SU-DHL-6 (cell line): ENCODE data around the gene HIP1R.

ENCODE experiments used
- H2AFZ ChIP-seq: fragments of 200-600 bp; sonication (generic); 2 replicates; pipeline ENCODE4 v1.6.1; 2014; ENCODE audit warnings: low read depth, mild to moderate bottlenecking, moderate library complexity, mixed read lengths, antibody characterized with exemption, low read length; ENCODE audit not compliant: severe bottlenecking
- H3F3A ChIP-seq: fragments of 200-600 bp; shearing (Covaris generic); 2 replicates; pipeline ENCODE4 v1.6.0; 2016; ENCODE audit warnings: antibody characterized with exemption, mild to moderate bottlenecking; ENCODE audit not compliant: insufficient read depth
- H3K27ac ChIP-seq: fragments of 200-600 bp; sonication (generic); 2 replicates; pipeline ENCODE4 v1.5.1; 2016; ENCODE audit warnings: low read depth, mild to moderate bottlenecking, low read length, moderate library complexity, mixed read lengths
- H3K27me3 ChIP-seq: fragments of 200-600 bp; sonication (generic), shearing (Covaris generic); 2 replicates; pipeline ENCODE4 v1.6.0; 2014; ENCODE audit warnings: mild to moderate bottlenecking, low read length
- H3K36me3 ChIP-seq: fragments of 200-600 bp; sonication (generic); 2 replicates; pipeline ENCODE4 v1.6.1; 2014; ENCODE audit warnings: mild to moderate bottlenecking, low read length, mixed read lengths
- H3K4me2 ChIP-seq: fragments of 300-600, 200-600 bp; shearing (Covaris generic), sonication (generic); 2 replicates; pipeline ENCODE4 v1.6.0; 2014; ENCODE audit warnings: low read length, low read depth, mild to moderate bottlenecking; ENCODE audit not compliant: poor library complexity, severe bottlenecking
- H3K4me3 ChIP-seq: fragments of 200-600 bp; sonication (generic); 2 replicates; pipeline ENCODE4 v1.5.1; 2014; ENCODE audit warnings: antibody characterized with exemption, low read length, mild to moderate bottlenecking, mixed read lengths; ENCODE audit not compliant: insufficient read depth, poor library complexity, severe bottlenecking
- H3K79me2 ChIP-seq: fragments of 200-600 bp; sonication (generic); 2 replicates; pipeline ENCODE4 v1.6.1; 2014; ENCODE audit warnings: mild to moderate bottlenecking, low read length, moderate library complexity; ENCODE audit not compliant: insufficient read depth
- H3K9ac ChIP-seq: fragments of 200-600 bp; sonication (generic); 2 replicates; pipeline ENCODE4 v1.7.0; 2014; ENCODE audit warnings: mild to moderate bottlenecking, low read length
- H3K9me2 ChIP-seq: fragments of 200-600 bp; sonication (generic); replicated peaks from 2 replicates; pipeline ENCODE4 v1.6.1; 2014; ENCODE audit warnings: low read length; ENCODE audit not compliant: insufficient read depth
- H3K9me3 ChIP-seq: fragments of 200-600 bp; sonication (generic); 2 replicates; pipeline ENCODE4 v1.6.1; 2014; ENCODE audit warnings: low read length, mixed read lengths; ENCODE audit not compliant: insufficient read depth
- H4K20me1 ChIP-seq: fragments of 200-600 bp; sonication (generic); 2 replicates; pipeline ENCODE4 v1.6.1; 2014; ENCODE audit warnings: low read depth, mild to moderate bottlenecking, antibody characterized with exemption, low read length, moderate library complexity, mixed read lengths
- CTCF ChIP-seq: fragments of 200-600 bp; sonication (generic); IDR thresholded peaks from one replicate; pipeline ENCODE4 v1.5.1; 2017; ENCODE audit warnings: antibody characterized with exemption, mild to moderate bottlenecking, low read length, moderate library complexity; ENCODE audit not compliant: insufficient read depth, poor library complexity, severe bottlenecking
- EZH2phosphoT487 ChIP-seq: fragments of 200-600 bp; sonication (generic), shearing (Covaris generic); conservative IDR thresholded peaks from 2 replicates; pipeline ENCODE4 v1.6.1; 2018; ENCODE audit warnings: mild to moderate bottlenecking, antibody characterized with exemption, low read length, moderate library complexity, mixed read lengths

HIP1R gene

GRCh38 chr12:122884091-122884826 is 49.0 kb downstream of the HIP1R start:
- Histone ChIP-seq H3F3A (no peaks in the 10 kb centered on the region), H3K79me2 (no peaks in the 10 kb centered on the region), H3K9ac (no peak overlapping the region), H4K20me1 (no peaks in the 10 kb centered on the region), H3K36me3 (no peaks in the 10 kb centered on the region), H3K4me3 (no peak overlapping the region), H3K27ac (no peak overlapping the region), H3K9me2 (no peaks in the 10 kb centered on the region), H3K4me2 (no peak overlapping the region), H3K9me3 (no peaks in the 10 kb centered on the region), H3K27me3 (no peaks in the 10 kb centered on the region), H2AFZ (no peak overlapping the region)
- TF ChIP-seq EZH2phosphoT487, result no peak
- no peak for TF ChIP-seq CTCF

GRCh38 chr12:122884860-122885259 is 49.6 kb downstream of the HIP1R start:
- Histone ChIP-seq H3K36me3 (no peaks in the 10 kb centered on the region), H4K20me1 (no peaks in the 10 kb centered on the region), H3F3A (no peaks in the 10 kb centered on the region), H3K9ac (no peak overlapping the region), H3K27ac (no peak overlapping the region), H3K4me2 (no peak overlapping the region), H3K4me3 (no peak overlapping the region), H3K79me2 (no peaks in the 10 kb centered on the region), H3K9me3 (no peaks in the 10 kb centered on the region), H3K27me3 (no peaks in the 10 kb centered on the region), H3K9me2 (no peaks in the 10 kb centered on the region), H2AFZ (no peak overlapping the region)
- TF ChIP-seq EZH2phosphoT487 (no peak), CTCF (no peak)

- no peak overlapping the region for H3K27ac ChIP-seq
- no peaks in the 10 kb centered on the region for H3K27me3 ChIP-seq
- no peak overlapping the region for H3K9ac ChIP-seq
- H4K20me1 ChIP-seq, result no peaks in the 10 kb centered on the region
- H3K4me2 ChIP-seq, result no peak overlapping the region
- no peak overlapping the region for H2AFZ ChIP-seq
- TF ChIP-seq CTCF (no peak), EZH2phosphoT487 (no peak)
- H3K4me3 ChIP-seq, result no peak overlapping the region
- H3K36me3 ChIP-seq, result no peaks in the 10 kb centered on the region
- no peaks in the 10 kb centered on the region for H3K9me2 ChIP-seq
- H3K9me3 ChIP-seq, result no peaks in the 10 kb centered on the region
- no peaks in the 10 kb centered on the region for H3F3A ChIP-seq
- H3K79me2 ChIP-seq, result no peaks in the 10 kb centered on the region
These were observed 50.9 kb downstream of the HIP1R start for GRCh38 chr12:122886161-122886560.
